CD4-positive, alpha-beta T cell treated with Interleukin-2 at 100 ng/mL for 4 hours (primary cell): ENCODE data around the gene PCDHB3.
"Not testable (repeated sequence)": the region's sequence is repeated elsewhere in the genome, so short reads cannot be mapped to it uniquely, and the experiment has no call there.

ENCODE experiments used
- DNase-seq: peaks from one replicate; pipeline ENCODE4 v3.0.0-alpha.2; 2020; ENCODE audit warnings: low spot score

The PCDHB3 gene

DNA sequence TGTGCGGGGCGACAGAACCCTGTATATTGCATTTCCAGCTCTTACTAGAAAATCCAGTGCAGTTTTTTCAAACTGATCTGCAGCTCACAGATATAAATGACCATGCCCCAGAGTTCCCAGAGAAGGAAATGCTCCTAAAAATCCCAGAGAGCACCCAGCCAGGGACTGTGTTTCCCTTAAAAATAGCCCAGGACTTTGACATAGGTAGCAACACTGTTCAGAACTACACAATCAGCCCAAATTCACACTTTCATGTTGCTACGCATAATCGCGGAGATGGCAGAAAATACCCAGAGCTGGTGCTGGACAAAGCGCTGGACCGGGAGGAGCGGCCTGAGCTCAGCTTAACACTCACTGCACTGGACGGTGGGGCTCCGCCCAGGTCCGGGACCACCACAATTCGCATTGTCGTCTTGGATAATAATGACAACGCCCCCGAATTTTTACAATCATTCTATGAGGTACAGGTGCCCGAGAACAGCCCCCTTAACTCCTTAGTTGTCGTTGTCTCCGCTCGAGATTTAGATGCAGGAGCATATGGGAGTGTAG is 35.5 kb downstream of the PCDHB3 start:
- DNase-seq = no peak

DNA sequence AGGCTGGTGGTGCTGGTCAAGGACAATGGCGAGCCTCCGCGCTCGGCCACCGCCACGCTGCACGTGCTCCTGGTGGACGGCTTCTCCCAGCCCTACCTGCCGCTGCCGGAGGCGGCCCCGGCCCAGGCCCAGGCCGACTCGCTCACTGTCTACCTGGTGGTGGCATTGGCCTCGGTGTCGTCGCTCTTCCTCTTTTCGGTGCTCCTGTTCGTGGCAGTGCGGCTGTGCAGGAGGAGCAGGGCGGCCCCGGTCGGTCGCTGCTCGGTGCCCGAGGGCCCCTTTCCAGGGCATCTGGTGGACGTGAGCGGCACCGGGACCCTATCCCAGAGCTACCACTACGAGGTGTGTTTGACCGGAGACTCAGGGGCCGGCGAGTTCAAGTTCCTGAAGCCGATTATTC is 37.1 kb downstream of the PCDHB3 start:
- DNase-seq = not testable (repeated sequence)

DNA sequence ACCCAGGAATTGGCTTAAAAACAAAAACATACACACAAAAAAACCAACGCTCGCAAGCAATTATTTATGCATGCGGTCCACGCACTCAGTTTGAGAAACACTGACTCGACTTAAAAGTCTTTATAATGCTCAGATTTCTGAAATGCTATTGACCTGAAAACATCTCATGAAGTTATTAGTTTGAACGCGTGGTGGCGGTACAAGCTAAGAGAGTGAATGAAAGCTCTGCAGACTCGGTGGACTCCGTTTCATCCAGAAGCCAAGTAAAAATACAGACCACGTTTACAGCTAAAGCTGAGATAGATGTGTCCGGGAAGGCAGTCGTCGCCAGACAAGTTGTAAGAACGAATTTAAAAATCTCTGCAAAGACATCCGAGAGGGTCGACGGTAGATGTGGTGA is 49.5 kb downstream of the PCDHB3 start, which contains the start of gene PCDHB6:
PCDHB6 (plus strand) TSS at position 246 of the 400 bp plus-strand sequence. CDS start 201 bp downstream, outside the sequence.
- DNase-seq = no peak

DNA sequence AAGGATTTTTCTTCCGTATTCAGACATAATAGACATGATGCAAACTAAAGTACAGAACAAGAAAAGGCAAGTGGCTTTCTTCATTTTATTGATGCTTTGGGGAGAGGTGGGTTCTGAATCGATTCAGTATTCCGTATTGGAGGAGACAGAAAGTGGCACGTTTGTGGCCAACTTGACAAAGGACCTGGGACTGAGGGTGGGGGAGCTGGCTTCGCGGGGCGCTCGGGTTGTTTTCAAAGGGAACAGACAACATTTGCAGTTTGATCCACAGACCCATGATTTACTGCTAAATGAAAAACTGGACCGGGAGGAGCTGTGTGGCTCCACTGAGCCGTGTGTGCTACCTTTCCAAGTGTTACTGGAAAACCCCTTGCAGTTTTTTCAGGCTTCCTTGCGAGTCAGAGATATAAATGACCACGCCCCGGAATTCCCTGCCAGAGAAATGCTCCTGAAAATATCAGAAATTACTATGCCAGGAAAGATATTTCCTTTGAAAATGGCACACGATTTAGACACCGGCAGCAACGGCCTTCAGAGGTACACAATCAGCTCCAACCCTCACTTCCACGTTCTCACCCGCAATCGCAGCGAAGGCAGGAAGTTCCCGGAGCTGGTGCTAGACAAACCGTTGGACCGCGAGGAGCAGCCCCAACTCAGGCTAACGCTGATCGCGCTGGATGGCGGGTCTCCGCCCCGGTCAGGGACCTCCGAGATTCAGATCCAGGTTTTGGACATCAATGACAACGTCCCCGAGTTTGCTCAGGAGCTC is 50.1 kb downstream of the PCDHB3 start:
- DNase-seq = no peak

DNA sequence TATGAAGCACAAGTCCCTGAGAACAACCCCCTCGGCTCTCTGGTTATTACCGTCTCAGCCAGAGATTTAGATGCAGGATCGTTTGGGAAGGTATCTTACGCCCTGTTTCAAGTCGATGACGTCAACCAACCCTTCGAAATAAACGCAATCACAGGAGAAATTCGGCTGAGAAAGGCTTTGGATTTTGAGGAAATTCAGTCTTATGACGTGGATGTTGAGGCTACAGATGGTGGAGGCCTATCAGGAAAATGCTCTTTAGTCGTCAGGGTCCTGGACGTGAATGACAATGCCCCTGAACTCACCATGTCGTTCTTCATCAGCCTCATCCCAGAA is 50.7 kb downstream of the PCDHB3 start:
- DNase-seq = no peak

DNA sequence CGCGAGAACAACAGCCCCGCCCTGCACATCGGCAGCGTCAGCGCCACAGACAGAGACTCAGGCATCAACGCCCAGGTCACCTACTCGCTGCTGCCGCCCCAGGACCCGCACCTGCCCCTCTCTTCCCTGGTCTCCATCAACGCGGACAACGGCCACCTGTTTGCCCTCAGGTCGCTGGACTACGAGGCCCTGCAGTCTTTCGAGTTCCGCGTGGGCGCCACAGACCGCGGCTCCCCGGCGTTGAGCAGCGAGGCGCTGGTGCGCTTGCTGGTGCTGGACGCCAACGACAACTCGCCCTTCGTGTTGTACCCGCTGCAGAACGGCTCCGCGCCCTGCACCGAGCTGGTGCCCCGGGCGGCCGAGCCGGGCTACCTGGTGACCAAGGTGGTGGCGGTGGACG is 51.4 kb downstream of the PCDHB3 start:
- not testable (repeated sequence) for DNase-seq

DNA sequence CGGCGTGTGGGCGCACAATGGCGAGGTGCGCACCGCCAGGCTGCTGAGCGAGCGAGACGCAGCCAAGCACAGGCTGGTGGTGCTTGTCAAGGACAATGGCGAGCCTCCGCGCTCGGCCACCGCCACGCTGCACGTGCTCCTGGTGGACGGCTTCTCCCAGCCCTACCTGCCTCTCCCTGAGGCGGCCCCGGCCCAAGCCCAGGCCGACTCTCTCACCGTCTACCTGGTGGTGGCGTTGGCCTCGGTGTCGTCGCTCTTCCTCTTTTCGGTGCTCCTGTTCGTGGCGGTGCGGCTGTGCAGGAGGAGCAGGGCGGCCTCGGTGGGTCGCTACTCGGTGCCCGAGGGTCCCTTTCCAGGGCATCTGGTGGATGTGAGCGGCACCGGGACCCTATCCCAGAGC is 51.8 kb downstream of the PCDHB3 start:
- not testable (repeated sequence) for DNase-seq
